ENCODE data around the gene TSPAN18. TPM values are rescaled to one million over a fixed set of nuclear protein-coding genes. Genes with fewer than 3 reads are reported as not detected.
A peak's percentile ranks its signal among the peaks of the same experiment; 100 is the strongest.

The TSPAN18 gene
- total and polyA plus RNA-seq, 2 experiments from 2014 or later, result 6.0 to 10.6 TPM

DNA sequence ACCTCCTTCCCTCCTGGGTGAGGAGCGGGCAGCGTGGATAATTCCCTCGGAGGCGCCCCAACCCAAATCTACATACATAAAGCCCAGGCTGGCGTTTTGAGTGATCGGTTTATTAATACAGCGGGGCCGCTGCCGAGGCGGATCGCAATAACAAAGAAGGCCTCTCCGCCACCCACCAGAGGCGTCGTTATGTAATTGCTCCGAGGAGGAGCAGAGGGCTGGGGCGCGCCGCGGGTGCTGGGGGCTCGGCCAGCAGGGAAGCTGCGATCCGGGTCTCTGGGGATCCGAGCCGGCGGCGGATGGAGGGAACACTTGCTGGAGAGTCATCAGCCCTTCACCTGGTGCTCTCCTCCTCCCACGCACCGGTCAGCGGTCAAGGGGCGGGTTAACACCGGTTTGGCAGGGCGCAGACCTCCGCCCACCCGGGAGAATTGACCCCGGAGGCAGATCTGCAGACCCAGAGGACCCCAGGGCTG, 230.3 kb downstream of the TSPAN18 start:
- Mint-ChIP-seq H3K9me3 (no peaks in the 10 kb centered on the region; the same call in 2 of the 3 replicates), H3K27ac (no peak overlapping the region), H3K27me3 (ENCODE audit: insufficient read depth, low read depth, poor library complexity) (peaks cover 29% of the 10 kb centered on the region), H3K4me1 (peaks cover 78% of the 10 kb centered on the region), H3K4me3 (peak overlapping the region; percentile 60), H3K36me3 (ENCODE audit: low read depth) (no peaks in the 10 kb centered on the region)
- Histone ChIP-seq H3K27me3 (ENCODE audit: insufficient read depth) (0 out of 2 replicates have a peak, but pooled peaks cover 7% of the 10 kb centered on the region), H3F3A (replicated peaks; ENCODE audit: low read depth) (no peaks in the 10 kb centered on the region; the same call in 1 of the 2 replicates), H3K79me2 (replicated peaks; ENCODE audit: insufficient read depth) (no peaks in the 10 kb centered on the region), H3K27ac (ENCODE audit: low read depth) (no peak overlapping the region), H2AFZ (peak overlapping the region; percentile 93), H3K36me3 (ENCODE audit: insufficient read depth) (no peaks in the 10 kb centered on the region), H3K4me2 (peak overlapping the region; percentile 85), H3K4me3 (peak overlapping the region; percentile 56), H4K20me1 (replicated peaks; ENCODE audit: insufficient read depth) (no peaks in the 10 kb centered on the region), H3K9me2 (ENCODE audit: insufficient read depth) (no peaks in the 10 kb centered on the region), H3K4me1 (ENCODE audit: insufficient read depth) (peaks cover 73% of the 10 kb centered on the region)
- TF ChIP-seq, protein P1, sequence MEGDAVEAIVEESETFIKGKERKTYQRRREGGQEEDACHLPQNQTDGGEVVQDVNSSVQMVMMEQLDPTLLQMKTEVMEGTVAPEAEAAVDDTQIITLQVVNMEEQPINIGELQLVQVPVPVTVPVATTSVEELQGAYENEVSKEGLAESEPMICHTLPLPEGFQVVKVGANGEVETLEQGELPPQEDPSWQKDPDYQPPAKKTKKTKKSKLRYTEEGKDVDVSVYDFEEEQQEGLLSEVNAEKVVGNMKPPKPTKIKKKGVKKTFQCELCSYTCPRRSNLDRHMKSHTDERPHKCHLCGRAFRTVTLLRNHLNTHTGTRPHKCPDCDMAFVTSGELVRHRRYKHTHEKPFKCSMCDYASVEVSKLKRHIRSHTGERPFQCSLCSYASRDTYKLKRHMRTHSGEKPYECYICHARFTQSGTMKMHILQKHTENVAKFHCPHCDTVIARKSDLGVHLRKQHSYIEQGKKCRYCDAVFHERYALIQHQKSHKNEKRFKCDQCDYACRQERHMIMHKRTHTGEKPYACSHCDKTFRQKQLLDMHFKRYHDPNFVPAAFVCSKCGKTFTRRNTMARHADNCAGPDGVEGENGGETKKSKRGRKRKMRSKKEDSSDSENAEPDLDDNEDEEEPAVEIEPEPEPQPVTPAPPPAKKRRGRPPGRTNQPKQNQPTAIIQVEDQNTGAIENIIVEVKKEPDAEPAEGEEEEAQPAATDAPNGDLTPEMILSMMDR (conservative IDR thresholded peaks at IDR 0.05; ENCODE audit: low read depth in 2 of 2), result no peak
- TF ChIP-seq POLR2AphosphoS5 (IDR thresholded peaks at IDR 0.05; ENCODE audit: low read depth) (no peak), ZNF114 (CRISPR knock-in tag; IDR thresholded peaks at IDR 0.05) (no peak), EZH2phosphoT487 (IDR thresholded peaks at IDR 0.05; ENCODE audit: unreplicated experiment) (no peak), ZNF331 (CRISPR knock-in tag; IDR thresholded peaks at IDR 0.05; ENCODE audit: low read depth) (no peak), EZH2 (IDR thresholded peaks at IDR 0.05; ENCODE audit: low read depth, unreplicated experiment) (no peak), STAT1 (IDR thresholded peaks at IDR 0.05; ENCODE audit: unreplicated experiment) (no peak), REST (IDR thresholded peaks at IDR 0.05; ENCODE audit: unreplicated experiment) (no peak), JUNB (IDR thresholded peaks at IDR 0.05; ENCODE audit: unreplicated experiment) (no peak), CREB1 (CRISPR knock-in tag; IDR thresholded peaks at IDR 0.05; ENCODE audit: low read depth) (no peak), NANOG (IDR thresholded peaks at IDR 0.05; ENCODE audit: borderline replicate concordance) (no peak), ZNF462 (CRISPR knock-in tag; IDR thresholded peaks at IDR 0.05) (no peak)
- ATAC-seq, result peak; percentile 41
- DNase-seq (ENCODE audit: low spot score), result peak; percentile 70

All from GM23338 (cell line).